GM23338 (cell line): ENCODE results near the gene DMD. TPM values are rescaled to one million over a fixed set of nuclear protein-coding genes. Genes with fewer than 3 reads are reported as not detected.

ENCODE experiments used
- ATAC-seq: fragments of 200-7000 bp; cut with Tn5 transposase; 3 replicates; pipeline ENCODE4 v1.9.1; 2020
- DNase-seq: peaks from one replicate; pipeline ENCODE4 v3.0.0-alpha.2; 2015; ENCODE audit warnings: low spot score
- H2AFZ ChIP-seq: fragments of 200-600 bp; sonication (generic); 2 replicates; pipeline ENCODE4 v1.8.0; 2016; ENCODE audit warnings: antibody characterized with exemption, mild to moderate bottlenecking, moderate library complexity
- H3F3A ChIP-seq: fragments of 200-600 bp; sonication (generic); replicated peaks from 2 replicates; pipeline ENCODE4 v1.8.0; 2017; ENCODE audit warnings: antibody characterized with exemption, mixed run types, low read depth
- H3K27ac ChIP-seq: fragments of 200-600 bp; sonication (generic); 2 replicates; pipeline ENCODE4 v1.6.1; 2016; ENCODE audit warnings: low read depth
- H3K27me3 ChIP-seq: fragments of 200-600 bp; sonication (generic); 2 replicates; pipeline ENCODE4 v1.8.0; 2016; ENCODE audit warnings: mild to moderate bottlenecking, mixed run types, moderate library complexity; ENCODE audit not compliant: insufficient read depth
- H3K36me3 ChIP-seq: fragments of 200-600 bp; sonication (generic); 2 replicates; pipeline ENCODE4 v1.8.0; 2016; ENCODE audit warnings: mild to moderate bottlenecking; ENCODE audit not compliant: insufficient read depth
- H3K4me1 ChIP-seq: fragments of 200-600 bp; sonication (generic); 2 replicates; pipeline ENCODE4 v1.8.0; 2016; ENCODE audit warnings: mild to moderate bottlenecking, moderate library complexity; ENCODE audit not compliant: insufficient read depth
- H3K4me2 ChIP-seq: fragments of 200-600 bp; sonication (generic); 2 replicates; pipeline ENCODE4 v1.7.1; 2017; ENCODE audit warnings: mixed run types
- H3K4me3 ChIP-seq: fragments of 200-600 bp; sonication (generic); 2 replicates; pipeline ENCODE4 v1.6.1; 2016; ENCODE audit warnings: mixed run types
- H3K79me2 ChIP-seq: fragments of 200-600 bp; sonication (generic); replicated peaks from 2 replicates; pipeline ENCODE4 v1.8.0; 2017; ENCODE audit warnings: mild to moderate bottlenecking; ENCODE audit not compliant: insufficient read depth
- H3K9me2 ChIP-seq: fragments of 200-600 bp; sonication (generic); 2 replicates; pipeline ENCODE4 v1.8.0; 2017; ENCODE audit not compliant: insufficient read depth
- H4K20me1 ChIP-seq: fragments of 200-600 bp; sonication (generic); replicated peaks from 2 replicates; pipeline ENCODE4 v1.8.0; 2017; ENCODE audit warnings: mild to moderate bottlenecking; ENCODE audit not compliant: insufficient read depth
- H3K27ac Mint-ChIP-seq: 2 replicates; pipeline ENCODE4 v1.8.0; 2020; ENCODE audit warnings: inconsistent platforms, mild to moderate bottlenecking, moderate library complexity, mixed read lengths
- H3K27me3 Mint-ChIP-seq: 3 replicates; pipeline ENCODE4 v1.8.0; 2022; ENCODE audit warnings: low read depth, mild to moderate bottlenecking, moderate library complexity, mixed read lengths, inconsistent platforms; ENCODE audit not compliant: insufficient read depth, poor library complexity
- H3K36me3 Mint-ChIP-seq: 3 replicates; pipeline ENCODE4 v1.8.0; 2021; ENCODE audit warnings: low read depth, mild to moderate bottlenecking, inconsistent platforms, moderate library complexity, mixed read lengths
- H3K4me1 Mint-ChIP-seq: 3 replicates; pipeline ENCODE4 v1.8.0; 2020; ENCODE audit warnings: mild to moderate bottlenecking, inconsistent platforms, mixed read lengths
- H3K4me3 Mint-ChIP-seq: 3 replicates; pipeline ENCODE4 v1.8.0; 2021; ENCODE audit warnings: moderate library complexity, mild to moderate bottlenecking, inconsistent platforms, mixed read lengths
- H3K9me3 Mint-ChIP-seq: 3 replicates; pipeline ENCODE4 v1.8.0; 2020; ENCODE audit warnings: moderate library complexity, mild to moderate bottlenecking, inconsistent platforms, mixed read lengths
- CREB1 ChIP-seq: fragments of 250-450 bp; sonication (Bioruptor Pico); IDR thresholded peaks from 2 replicates; pipeline ENCODE4 v1.5.0; 2020; ENCODE audit warnings: low read depth, mild to moderate bottlenecking, moderate library complexity
- EZH2phosphoT487 ChIP-seq: fragments of 200-600 bp; sonication (generic); IDR thresholded peaks from one replicate; pipeline ENCODE4 v1.8.1; 2018; ENCODE audit warnings: antibody characterized with exemption; ENCODE audit not compliant: unreplicated experiment
- JUNB ChIP-seq: IDR thresholded peaks from one replicate; pipeline ENCODE4 v1.6.1; 2016; ENCODE audit warnings: antibody characterized with exemption; ENCODE audit not compliant: unreplicated experiment
- NANOG ChIP-seq: IDR thresholded peaks from 2 replicates; pipeline ENCODE4 v1.6.1; 2016; ENCODE audit warnings: antibody characterized with exemption, borderline replicate concordance
- REST ChIP-seq: IDR thresholded peaks from one replicate; pipeline ENCODE4 v1.6.1; 2018; ENCODE audit warnings: antibody characterized with exemption; ENCODE audit not compliant: unreplicated experiment
- STAT1 ChIP-seq: IDR thresholded peaks from one replicate; pipeline ENCODE4 v1.6.1; 2016; ENCODE audit warnings: antibody characterized with exemption; ENCODE audit not compliant: unreplicated experiment
- ZNF114 ChIP-seq: fragments of 250-450 bp; sonication (Bioruptor Pico); IDR thresholded peaks from 2 replicates; pipeline ENCODE4 v1.5.0; 2020; ENCODE audit warnings: mild to moderate bottlenecking, moderate library complexity
- ZNF331 ChIP-seq: fragments of 250-450 bp; sonication (Bioruptor Pico); IDR thresholded peaks from 2 replicates; pipeline ENCODE4 v1.5.0; 2020; ENCODE audit warnings: low read depth, mild to moderate bottlenecking, moderate library complexity
- polyA plus RNA-seq: library from polyadenylated mRNA; unstranded; fragments of >200 nt; fragmentation: Nextera tagmentation; extraction: Ambion mirVana; gene quantifications from 2 replicates; pipeline ENCODE4 v1.2.1, GENCODE V29; 2016
- total RNA-seq: library from RNA; depleted of rRNA; stranded (reverse); fragments of >200 nt; shearing (Covaris generic); gene quantifications from 2 replicates; pipeline ENCODE4 v1.2.3, GENCODE V29; 2014
- TF ChIP-seq, protein P1 (sequence below): fragments of 250-450 bp; sonication (Bioruptor Pico); IDR thresholded peaks from 2 replicates; pipeline ENCODE4 v1.5.0; 2020; ENCODE audit warnings: mild to moderate bottlenecking, moderate library complexity
- TF ChIP-seq, protein P2 (sequence below), 2 experiments: fragments of 200-600 bp in 1 of 2; sonication (generic) in 1 of 2; conservative IDR thresholded peaks; 2 replicates each; pipeline versions ENCODE4 v1.5.1 to v1.6.1; 2016 to 2017; ENCODE audit warnings: antibody characterized with exemption in 2 of 2, low read depth in 2 of 2, mild to moderate bottlenecking in 2 of 2, moderate library complexity in 1 of 2
- TF ChIP-seq, protein P3 (sequence below): IDR thresholded peaks from 2 replicates; pipeline ENCODE4 v1.6.1; 2016; ENCODE audit warnings: antibody characterized with exemption

The DMD gene
- total and polyA plus RNA-seq, 2 experiments from 2014 or later = 4.5 to 7.6 TPM

GRCh38 chrX:33156152-33156726 lies 55.1 kb downstream of the DMD start:
- H3K36me3 ChIP-seq = no peaks in the 10 kb centered on the region
- H3K9me2 ChIP-seq = no peaks in the 10 kb centered on the region
- H3K27ac ChIP-seq = no peak overlapping the region
- H3F3A ChIP-seq = no peaks in the 10 kb centered on the region
- Mint-ChIP-seq H3K36me3 (no peaks in the 10 kb centered on the region), H3K4me1 (no peaks in the 10 kb centered on the region), H3K9me3 (no peaks in the 10 kb centered on the region), H3K4me3 (no peak overlapping the region), H3K27ac (no peak overlapping the region), H3K27me3 (peaks cover 3% of the 10 kb centered on the region)
- TF ChIP-seq, protein P1, sequence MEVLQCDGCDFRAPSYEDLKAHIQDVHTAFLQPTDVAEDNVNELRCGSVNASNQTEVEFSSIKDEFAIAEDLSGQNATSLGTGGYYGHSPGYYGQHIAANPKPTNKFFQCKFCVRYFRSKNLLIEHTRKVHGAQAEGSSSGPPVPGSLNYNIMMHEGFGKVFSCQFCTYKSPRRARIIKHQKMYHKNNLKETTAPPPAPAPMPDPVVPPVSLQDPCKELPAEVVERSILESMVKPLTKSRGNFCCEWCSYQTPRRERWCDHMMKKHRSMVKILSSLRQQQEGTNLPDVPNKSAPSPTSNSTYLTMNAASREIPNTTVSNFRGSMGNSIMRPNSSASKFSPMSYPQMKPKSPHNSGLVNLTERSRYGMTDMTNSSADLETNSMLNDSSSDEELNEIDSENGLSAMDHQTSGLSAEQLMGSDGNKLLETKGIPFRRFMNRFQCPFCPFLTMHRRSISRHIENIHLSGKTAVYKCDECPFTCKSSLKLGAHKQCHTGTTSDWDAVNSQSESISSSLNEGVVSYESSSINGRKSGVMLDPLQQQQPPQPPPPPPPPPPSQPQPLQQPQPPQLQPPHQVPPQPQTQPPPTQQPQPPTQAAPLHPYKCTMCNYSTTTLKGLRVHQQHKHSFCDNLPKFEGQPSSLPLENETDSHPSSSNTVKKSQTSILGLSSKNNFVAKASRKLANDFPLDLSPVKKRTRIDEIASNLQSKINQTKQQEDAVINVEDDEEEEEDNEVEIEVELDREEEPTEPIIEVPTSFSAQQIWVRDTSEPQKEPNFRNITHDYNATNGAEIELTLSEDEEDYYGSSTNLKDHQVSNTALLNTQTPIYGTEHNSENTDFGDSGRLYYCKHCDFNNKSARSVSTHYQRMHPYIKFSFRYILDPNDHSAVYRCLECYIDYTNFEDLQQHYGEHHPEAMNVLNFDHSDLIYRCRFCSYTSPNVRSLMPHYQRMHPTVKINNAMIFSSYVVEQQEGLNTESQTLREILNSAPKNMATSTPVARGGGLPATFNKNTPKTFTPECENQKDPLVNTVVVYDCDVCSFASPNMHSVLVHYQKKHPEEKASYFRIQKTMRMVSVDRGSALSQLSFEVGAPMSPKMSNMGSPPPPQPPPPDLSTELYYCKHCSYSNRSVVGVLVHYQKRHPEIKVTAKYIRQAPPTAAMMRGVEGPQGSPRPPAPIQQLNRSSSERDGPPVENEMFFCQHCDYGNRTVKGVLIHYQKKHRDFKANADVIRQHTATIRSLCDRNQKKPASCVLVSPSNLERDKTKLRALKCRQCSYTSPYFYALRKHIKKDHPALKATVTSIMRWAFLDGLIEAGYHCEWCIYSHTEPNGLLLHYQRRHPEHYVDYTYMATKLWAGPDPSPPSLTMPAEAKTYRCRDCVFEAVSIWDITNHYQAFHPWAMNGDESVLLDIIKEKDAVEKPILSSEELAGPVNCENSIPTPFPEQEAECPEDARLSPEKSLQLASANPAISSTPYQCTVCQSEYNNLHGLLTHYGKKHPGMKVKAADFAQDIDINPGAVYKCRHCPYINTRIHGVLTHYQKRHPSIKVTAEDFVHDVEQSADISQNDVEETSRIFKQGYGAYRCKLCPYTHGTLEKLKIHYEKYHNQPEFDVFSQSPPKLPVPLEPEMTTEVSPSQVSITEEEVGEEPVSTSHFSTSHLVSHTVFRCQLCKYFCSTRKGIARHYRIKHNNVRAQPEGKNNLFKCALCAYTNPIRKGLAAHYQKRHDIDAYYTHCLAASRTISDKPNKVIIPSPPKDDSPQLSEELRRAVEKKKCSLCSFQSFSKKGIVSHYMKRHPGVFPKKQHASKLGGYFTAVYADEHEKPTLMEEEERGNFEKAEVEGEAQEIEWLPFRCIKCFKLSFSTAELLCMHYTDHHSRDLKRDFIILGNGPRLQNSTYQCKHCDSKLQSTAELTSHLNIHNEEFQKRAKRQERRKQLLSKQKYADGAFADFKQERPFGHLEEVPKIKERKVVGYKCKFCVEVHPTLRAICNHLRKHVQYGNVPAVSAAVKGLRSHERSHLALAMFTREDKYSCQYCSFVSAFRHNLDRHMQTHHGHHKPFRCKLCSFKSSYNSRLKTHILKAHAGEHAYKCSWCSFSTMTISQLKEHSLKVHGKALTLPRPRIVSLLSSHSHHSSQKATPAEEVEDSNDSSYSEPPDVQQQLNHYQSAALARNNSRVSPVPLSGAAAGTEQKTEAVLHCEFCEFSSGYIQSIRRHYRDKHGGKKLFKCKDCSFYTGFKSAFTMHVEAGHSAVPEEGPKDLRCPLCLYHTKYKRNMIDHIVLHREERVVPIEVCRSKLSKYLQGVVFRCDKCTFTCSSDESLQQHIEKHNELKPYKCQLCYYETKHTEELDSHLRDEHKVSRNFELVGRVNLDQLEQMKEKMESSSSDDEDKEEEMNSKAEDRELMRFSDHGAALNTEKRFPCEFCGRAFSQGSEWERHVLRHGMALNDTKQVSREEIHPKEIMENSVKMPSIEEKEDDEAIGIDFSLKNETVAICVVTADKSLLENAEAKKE (CRISPR knock-in tag) = no peak
- TF ChIP-seq CREB1 (CRISPR knock-in tag) (no peak), NANOG (no peak), ZNF114 (no peak), JUNB (no peak), REST (no peak), ZNF331 (CRISPR knock-in tag) (no peak), STAT1 (no peak), EZH2phosphoT487 (no peak)
- TF ChIP-seq, protein P2, sequence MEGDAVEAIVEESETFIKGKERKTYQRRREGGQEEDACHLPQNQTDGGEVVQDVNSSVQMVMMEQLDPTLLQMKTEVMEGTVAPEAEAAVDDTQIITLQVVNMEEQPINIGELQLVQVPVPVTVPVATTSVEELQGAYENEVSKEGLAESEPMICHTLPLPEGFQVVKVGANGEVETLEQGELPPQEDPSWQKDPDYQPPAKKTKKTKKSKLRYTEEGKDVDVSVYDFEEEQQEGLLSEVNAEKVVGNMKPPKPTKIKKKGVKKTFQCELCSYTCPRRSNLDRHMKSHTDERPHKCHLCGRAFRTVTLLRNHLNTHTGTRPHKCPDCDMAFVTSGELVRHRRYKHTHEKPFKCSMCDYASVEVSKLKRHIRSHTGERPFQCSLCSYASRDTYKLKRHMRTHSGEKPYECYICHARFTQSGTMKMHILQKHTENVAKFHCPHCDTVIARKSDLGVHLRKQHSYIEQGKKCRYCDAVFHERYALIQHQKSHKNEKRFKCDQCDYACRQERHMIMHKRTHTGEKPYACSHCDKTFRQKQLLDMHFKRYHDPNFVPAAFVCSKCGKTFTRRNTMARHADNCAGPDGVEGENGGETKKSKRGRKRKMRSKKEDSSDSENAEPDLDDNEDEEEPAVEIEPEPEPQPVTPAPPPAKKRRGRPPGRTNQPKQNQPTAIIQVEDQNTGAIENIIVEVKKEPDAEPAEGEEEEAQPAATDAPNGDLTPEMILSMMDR (conservative IDR thresholded peaks at IDR 0.05; ENCODE audit: low read depth in 2 of 2) = no peak
- TF ChIP-seq, protein P3, sequence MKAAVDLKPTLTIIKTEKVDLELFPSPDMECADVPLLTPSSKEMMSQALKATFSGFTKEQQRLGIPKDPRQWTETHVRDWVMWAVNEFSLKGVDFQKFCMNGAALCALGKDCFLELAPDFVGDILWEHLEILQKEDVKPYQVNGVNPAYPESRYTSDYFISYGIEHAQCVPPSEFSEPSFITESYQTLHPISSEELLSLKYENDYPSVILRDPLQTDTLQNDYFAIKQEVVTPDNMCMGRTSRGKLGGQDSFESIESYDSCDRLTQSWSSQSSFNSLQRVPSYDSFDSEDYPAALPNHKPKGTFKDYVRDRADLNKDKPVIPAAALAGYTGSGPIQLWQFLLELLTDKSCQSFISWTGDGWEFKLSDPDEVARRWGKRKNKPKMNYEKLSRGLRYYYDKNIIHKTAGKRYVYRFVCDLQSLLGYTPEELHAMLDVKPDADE = no peak
- ATAC-seq = no peak
- H4K20me1 ChIP-seq = no peaks in the 10 kb centered on the region
- no peaks in the 10 kb centered on the region for H3K79me2 ChIP-seq
- H3K27me3 ChIP-seq = no peaks in the 10 kb centered on the region
- no peak overlapping the region for H3K4me2 ChIP-seq
- H3K4me3 ChIP-seq = no peak overlapping the region
- DNase-seq = no peak
- no peak overlapping the region for H2AFZ ChIP-seq
- no peaks in the 10 kb centered on the region for H3K4me1 ChIP-seq
